ENCODE data around the gene RCOR2.
A peak's percentile ranks its signal among the peaks of the same experiment; 100 is the strongest.

Gene RCOR2

GRCh38 chr11:63879598-63880402 lies 37.2 kb downstream of the RCOR2 start:
- no peaks in the 10 kb centered on the region for H3K9me3 ChIP-seq (ENCODE audit: insufficient read depth, low read length, severe bottlenecking)
- no peak overlapping the region for H3K27ac ChIP-seq (ENCODE audit: low read length)
- no peaks in the 10 kb centered on the region for H3K4me1 ChIP-seq (ENCODE audit: insufficient read depth, low read length)
- H3K27me3 ChIP-seq (ENCODE audit: insufficient read depth, low read length, poor library complexity): no peaks in the 10 kb centered on the region
- ATAC-seq (ENCODE audit: insufficient read depth, low read depth): no peak
- H3K4me2 ChIP-seq (ENCODE audit: insufficient read depth, low read length): no peak overlapping the region
- DNase-seq: no peak
- no peak overlapping the region for H2AFZ ChIP-seq (ENCODE audit: low read depth, low read length)
- no peak overlapping the region for H3K4me3 ChIP-seq (ENCODE audit: low read depth in 1 of 2, low read length in 2 of 2)
- H3K9ac ChIP-seq (ENCODE audit: low read depth, low read length): no peak overlapping the region
- peaks cover 81% of the 10 kb centered on the region for H4K20me1 ChIP-seq (ENCODE audit: insufficient read depth, low read length)
- H3K79me2 ChIP-seq (ENCODE audit: insufficient read depth, low read length): peaks cover 94% of the 10 kb centered on the region
- TF ChIP-seq EZH2 (IDR thresholded peaks at IDR 0.05; ENCODE audit: borderline replicate concordance, low read depth, low read length, severe bottlenecking): no peak
- TF ChIP-seq, protein P1, sequence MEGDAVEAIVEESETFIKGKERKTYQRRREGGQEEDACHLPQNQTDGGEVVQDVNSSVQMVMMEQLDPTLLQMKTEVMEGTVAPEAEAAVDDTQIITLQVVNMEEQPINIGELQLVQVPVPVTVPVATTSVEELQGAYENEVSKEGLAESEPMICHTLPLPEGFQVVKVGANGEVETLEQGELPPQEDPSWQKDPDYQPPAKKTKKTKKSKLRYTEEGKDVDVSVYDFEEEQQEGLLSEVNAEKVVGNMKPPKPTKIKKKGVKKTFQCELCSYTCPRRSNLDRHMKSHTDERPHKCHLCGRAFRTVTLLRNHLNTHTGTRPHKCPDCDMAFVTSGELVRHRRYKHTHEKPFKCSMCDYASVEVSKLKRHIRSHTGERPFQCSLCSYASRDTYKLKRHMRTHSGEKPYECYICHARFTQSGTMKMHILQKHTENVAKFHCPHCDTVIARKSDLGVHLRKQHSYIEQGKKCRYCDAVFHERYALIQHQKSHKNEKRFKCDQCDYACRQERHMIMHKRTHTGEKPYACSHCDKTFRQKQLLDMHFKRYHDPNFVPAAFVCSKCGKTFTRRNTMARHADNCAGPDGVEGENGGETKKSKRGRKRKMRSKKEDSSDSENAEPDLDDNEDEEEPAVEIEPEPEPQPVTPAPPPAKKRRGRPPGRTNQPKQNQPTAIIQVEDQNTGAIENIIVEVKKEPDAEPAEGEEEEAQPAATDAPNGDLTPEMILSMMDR (IDR thresholded peaks at IDR 0.05; ENCODE audit: borderline replicate concordance, extremely low read depth, low read length, poor library complexity, severe bottlenecking): no peak
- peaks cover 21% of the 10 kb centered on the region for H3K36me3 ChIP-seq (ENCODE audit: insufficient read depth, low read length)

- Histone ChIP-seq H3K27me3 (ENCODE audit: insufficient read depth, low read length, poor library complexity) (no peaks in the 10 kb centered on the region), H3K4me2 (ENCODE audit: insufficient read depth, low read length) (no peak overlapping the region), H4K20me1 (ENCODE audit: insufficient read depth, low read length) (peaks cover 79% of the 10 kb centered on the region), H3K9me3 (ENCODE audit: insufficient read depth, low read length, severe bottlenecking) (no peaks in the 10 kb centered on the region), H2AFZ (ENCODE audit: low read depth, low read length) (no peak overlapping the region), H3K79me2 (ENCODE audit: insufficient read depth, low read length) (peaks cover 94% of the 10 kb centered on the region), H3K27ac (ENCODE audit: low read length) (0 out of 2 replicates have a peak overlapping the region, but pooled peaks have one; percentile 28), H3K9ac (ENCODE audit: low read depth, low read length) (no peak overlapping the region), H3K36me3 (ENCODE audit: insufficient read depth, low read length) (peaks cover 23% of the 10 kb centered on the region), H3K4me3 (ENCODE audit: low read depth in 1 of 2, low read length in 2 of 2) (no peak overlapping the region), H3K4me1 (ENCODE audit: insufficient read depth, low read length) (no peaks in the 10 kb centered on the region)
- DNase-seq (no peak), ATAC-seq (ENCODE audit: insufficient read depth, low read depth) (no peak)
- TF ChIP-seq EZH2 (IDR thresholded peaks at IDR 0.05; ENCODE audit: borderline replicate concordance, low read depth, low read length, severe bottlenecking): no peak
Observed at GRCh38 chr11:63877658-63878241, 39.2 kb downstream of the RCOR2 start.

DNA sequence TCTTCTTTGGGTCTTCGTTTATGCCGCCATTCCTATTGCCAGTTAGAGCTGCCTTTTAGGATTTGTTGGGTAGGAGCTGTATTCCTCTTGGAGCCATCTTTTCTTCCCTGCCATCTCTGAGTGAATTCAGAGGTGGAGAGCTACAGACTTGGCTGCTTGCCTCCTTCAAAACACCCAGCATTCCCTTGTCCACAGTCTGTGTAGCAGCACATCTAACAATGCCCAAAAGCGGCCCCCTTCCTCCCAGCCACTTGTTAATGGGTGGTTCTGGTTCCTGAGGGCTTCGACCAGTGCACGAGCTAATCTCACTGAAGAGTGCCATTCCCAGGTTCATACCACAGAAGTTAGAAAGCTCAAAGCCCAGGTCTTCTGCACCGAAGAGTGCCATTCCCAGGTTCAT lies 40.3 kb downstream of the RCOR2 start:
- no peaks in the 10 kb centered on the region for H3K27me3 ChIP-seq (ENCODE audit: insufficient read depth, low read length, poor library complexity)

More for the DNA sequence above, 40.3 kb downstream of the RCOR2 start:
- peaks cover 98% of the 10 kb centered on the region for H3K79me2 ChIP-seq (ENCODE audit: insufficient read depth, low read length)
- no peak overlapping the region for H3K9ac ChIP-seq (ENCODE audit: low read depth, low read length)
- peaks cover 83% of the 10 kb centered on the region for H4K20me1 ChIP-seq (ENCODE audit: insufficient read depth, low read length)
- H3K27ac ChIP-seq (ENCODE audit: low read length): no peak overlapping the region
- no peak overlapping the region for H3K4me3 ChIP-seq (ENCODE audit: low read depth in 1 of 2, low read length in 2 of 2)
- H3K4me2 ChIP-seq (ENCODE audit: insufficient read depth, low read length): no peak overlapping the region
- H3K4me1 ChIP-seq (ENCODE audit: insufficient read depth, low read length): no peaks in the 10 kb centered on the region
- DNase-seq: no peak
- no peak for ATAC-seq (ENCODE audit: insufficient read depth, low read depth)
- H3K9me3 ChIP-seq (ENCODE audit: insufficient read depth, low read length, severe bottlenecking): no peaks in the 10 kb centered on the region
- H2AFZ ChIP-seq (ENCODE audit: low read depth, low read length): no peak overlapping the region
- peaks cover 23% of the 10 kb centered on the region for H3K36me3 ChIP-seq (ENCODE audit: insufficient read depth, low read length)
- no peak for TF ChIP-seq EZH2 (IDR thresholded peaks at IDR 0.05; ENCODE audit: borderline replicate concordance, low read depth, low read length, severe bottlenecking)
- TF ChIP-seq, protein P1 (IDR thresholded peaks at IDR 0.05; ENCODE audit: borderline replicate concordance, extremely low read depth, low read length, poor library complexity, severe bottlenecking): no peak

All from DND-41 (cell line).